ACC112 (cell line): ENCODE data around the gene PPP1R13B.

ENCODE experiments used
- H2AFZ ChIP-seq: fragments of 200-600 bp; sonication (generic); one replicate; pipeline ENCODE4 v1.6.0; 2017; ENCODE audit warnings: antibody characterized with exemption, low read length; ENCODE audit not compliant: unreplicated experiment
- H3K27ac ChIP-seq: fragments of 200-600 bp; sonication (generic); 2 replicates; pipeline ENCODE4 v1.5.1; 2014; ENCODE audit warnings: low read depth, mild to moderate bottlenecking, antibody characterized with exemption, low read length, moderate library complexity
- H3K27me3 ChIP-seq: fragments of 200-600 bp; sonication (generic); 2 replicates; pipeline ENCODE4 v1.6.1; 2014; ENCODE audit warnings: mild to moderate bottlenecking, antibody characterized with exemption, low read length, moderate library complexity, mixed read lengths; ENCODE audit not compliant: insufficient read depth
- H3K36me3 ChIP-seq: fragments of 200-600 bp; sonication (generic); 2 replicates; pipeline ENCODE4 v1.6.1; 2016; ENCODE audit warnings: mild to moderate bottlenecking, antibody characterized with exemption, low read length, moderate library complexity, mixed read lengths; ENCODE audit not compliant: insufficient read depth
- H3K4me1 ChIP-seq: fragments of 200-600 bp; sonication (generic); one replicate; pipeline ENCODE4 v1.6.1; 2016; ENCODE audit warnings: low read length, mixed read lengths; ENCODE audit not compliant: insufficient read depth, unreplicated experiment, control insufficient read depth
- H3K4me3 ChIP-seq: fragments of 200-600 bp; sonication (generic); 2 replicates; pipeline ENCODE4 v1.5.1; 2014; ENCODE audit warnings: mild to moderate bottlenecking, low read depth, low read length
- H3K79me2 ChIP-seq: fragments of 200-600 bp; sonication (generic); one replicate; pipeline ENCODE4 v1.6.0; 2016; ENCODE audit warnings: low read length; ENCODE audit not compliant: control insufficient read depth, unreplicated experiment, insufficient read depth

PPP1R13B gene

DNA sequence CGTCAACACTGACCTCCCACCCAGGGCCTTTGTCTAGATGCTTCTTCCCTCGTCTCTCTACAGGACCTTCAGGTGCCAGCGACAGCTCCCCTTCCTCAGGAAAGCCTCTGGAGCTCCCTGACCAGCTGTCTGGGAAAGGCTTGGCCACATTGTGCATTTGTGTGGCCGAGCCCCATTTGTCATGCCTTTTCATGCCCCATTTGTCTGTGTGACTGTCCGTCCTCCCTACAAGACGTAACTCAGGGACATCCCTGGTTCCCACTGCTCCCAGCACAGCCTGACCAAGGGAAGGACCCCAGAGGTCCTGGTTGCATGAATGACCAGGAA, 107.9 kb downstream of the PPP1R13B start:
- Histone ChIP-seq H3K36me3 (no peaks in the 10 kb centered on the region), H3K4me3 (no peak overlapping the region), H3K27ac (no peak overlapping the region), H3K79me2 (no peaks in the 10 kb centered on the region), H3K27me3 (no peaks in the 10 kb centered on the region), H3K4me1 (no peaks in the 10 kb centered on the region), H2AFZ (no peak overlapping the region)

DNA sequence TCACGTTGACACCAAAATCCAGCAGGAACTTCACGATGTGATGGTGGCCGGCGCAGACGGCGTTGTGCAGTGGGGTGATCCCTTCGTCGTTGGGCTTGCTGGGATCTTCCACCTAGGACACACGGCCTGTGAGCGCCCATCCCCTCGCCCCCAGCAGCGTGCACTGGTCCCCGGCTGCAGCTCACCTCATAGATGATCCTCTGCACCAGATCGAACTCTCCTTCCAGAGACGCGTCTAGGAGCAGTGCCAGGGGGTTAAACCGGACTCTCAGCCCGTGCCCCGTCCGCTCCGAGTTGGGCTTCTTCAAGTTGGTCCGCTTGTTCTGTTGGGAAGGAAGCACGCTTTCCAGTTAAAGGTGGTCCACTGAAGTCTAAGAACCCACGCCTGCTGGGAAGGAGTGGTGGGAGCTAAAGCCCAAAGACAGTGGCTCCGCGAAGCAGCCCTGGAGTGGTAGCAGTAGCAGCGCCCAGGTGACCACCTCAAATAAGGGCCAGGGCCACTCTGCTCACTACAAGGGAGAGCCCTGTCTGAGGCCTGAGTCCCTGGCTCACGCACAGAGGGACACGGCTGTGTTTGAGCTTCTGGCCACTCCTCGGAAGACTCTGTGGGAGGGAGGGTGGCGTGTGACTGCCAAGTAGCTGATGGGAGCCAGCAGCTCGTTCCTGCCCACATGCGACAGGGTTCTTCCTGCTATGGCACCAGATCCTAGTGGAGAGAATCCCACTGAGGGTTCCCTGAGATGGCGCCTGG, 108.5 kb downstream of the PPP1R13B start:
- Histone ChIP-seq H3K27me3 (no peaks in the 10 kb centered on the region), H3K4me1 (no peaks in the 10 kb centered on the region), H3K4me3 (no peak overlapping the region), H3K36me3 (no peaks in the 10 kb centered on the region), H3K27ac (no peak overlapping the region), H2AFZ (no peak overlapping the region), H3K79me2 (no peaks in the 10 kb centered on the region)

DNA sequence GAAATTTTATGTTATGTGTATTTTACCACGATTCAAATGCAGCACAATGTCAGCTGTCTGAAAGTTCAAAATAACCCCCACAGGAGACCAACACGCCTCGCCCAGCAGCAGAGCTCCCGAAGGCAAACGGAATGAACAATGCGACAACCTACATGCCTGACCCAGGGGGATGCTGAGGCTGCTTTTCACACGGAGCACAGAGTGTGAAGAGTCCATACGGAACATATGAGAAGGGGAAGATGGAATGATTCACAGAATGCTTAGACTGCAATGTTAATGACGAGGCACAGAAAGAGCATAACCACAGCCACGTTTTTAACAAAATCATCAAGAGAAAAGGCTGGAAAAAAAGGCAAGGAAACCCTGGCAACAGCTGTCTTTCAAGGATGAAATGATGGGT, 109.2 kb downstream of the PPP1R13B start:
- Histone ChIP-seq H3K27me3 (no peaks in the 10 kb centered on the region), H3K36me3 (no peaks in the 10 kb centered on the region), H3K79me2 (no peaks in the 10 kb centered on the region), H3K4me1 (no peaks in the 10 kb centered on the region), H2AFZ (no peak overlapping the region), H3K4me3 (no peak overlapping the region), H3K27ac (no peak overlapping the region)

GRCh38 chr14:103737432-103738045, 109.8 kb downstream of the PPP1R13B start:
- Histone ChIP-seq H3K27ac (no peak overlapping the region), H3K27me3 (no peaks in the 10 kb centered on the region), H3K4me1 (no peaks in the 10 kb centered on the region), H3K4me3 (no peak overlapping the region), H3K36me3 (no peaks in the 10 kb centered on the region), H3K79me2 (no peaks in the 10 kb centered on the region), H2AFZ (no peak overlapping the region)

GRCh38 chr14:103736546-103737431, 110.6 kb downstream of the PPP1R13B start:
- H3K27ac ChIP-seq, result no peak overlapping the region
- no peaks in the 10 kb centered on the region for H3K4me1 ChIP-seq
- no peaks in the 10 kb centered on the region for H3K27me3 ChIP-seq
- H3K79me2 ChIP-seq, result no peaks in the 10 kb centered on the region
- no peaks in the 10 kb centered on the region for H3K36me3 ChIP-seq
- H3K4me3 ChIP-seq, result no peak overlapping the region
- H2AFZ ChIP-seq, result no peak overlapping the region

GRCh38 chr14:103735815-103736545, 111.4 kb downstream of the PPP1R13B start:
- no peak overlapping the region for H3K4me3 ChIP-seq

GRCh38 chr14:103735439-103735814, 111.9 kb downstream of the PPP1R13B start:
- Histone ChIP-seq H3K27ac (no peak overlapping the region), H3K4me1 (no peaks in the 10 kb centered on the region), H3K27me3 (no peaks in the 10 kb centered on the region), H3K79me2 (no peaks in the 10 kb centered on the region), H3K4me3 (no peak overlapping the region), H2AFZ (no peak overlapping the region), H3K36me3 (no peaks in the 10 kb centered on the region)

More at GRCh38 chr14:103735815-103736545, 111.4 kb downstream of the PPP1R13B start:
- Histone ChIP-seq H3K79me2 (no peaks in the 10 kb centered on the region), H3K36me3 (no peaks in the 10 kb centered on the region), H3K27ac (no peak overlapping the region), H2AFZ (no peak overlapping the region), H3K27me3 (no peaks in the 10 kb centered on the region), H3K4me1 (no peaks in the 10 kb centered on the region)

DNA sequence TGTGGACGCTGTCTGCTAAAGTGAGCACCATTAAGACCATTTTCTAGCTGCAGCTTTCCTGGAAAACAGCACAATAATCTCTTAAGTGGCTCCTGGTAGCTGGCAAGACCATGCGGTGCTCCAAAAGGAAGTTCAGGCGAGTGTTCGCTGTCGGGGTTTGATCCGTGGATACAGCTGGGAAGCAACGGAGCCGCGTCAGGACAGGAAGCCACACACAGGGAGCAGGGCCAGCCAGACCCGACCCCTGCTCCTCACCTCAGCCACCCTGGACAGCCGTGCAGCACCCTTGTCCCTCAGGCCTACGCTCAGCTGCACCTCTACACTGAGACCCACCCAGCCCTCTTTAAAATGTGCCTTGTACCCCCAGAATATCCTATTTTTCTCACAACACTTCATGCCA, 112.4 kb downstream of the PPP1R13B start:
- H3K79me2 ChIP-seq, result no peaks in the 10 kb centered on the region
- H3K36me3 ChIP-seq, result no peaks in the 10 kb centered on the region
- no peaks in the 10 kb centered on the region for H3K4me1 ChIP-seq
- H3K4me3 ChIP-seq, result no peak overlapping the region
- no peak overlapping the region for H2AFZ ChIP-seq
- no peaks in the 10 kb centered on the region for H3K27me3 ChIP-seq
- H3K27ac ChIP-seq, result no peak overlapping the region

- Histone ChIP-seq H2AFZ (no peak overlapping the region), H3K36me3 (no peaks in the 10 kb centered on the region), H3K4me3 (no peak overlapping the region), H3K4me1 (no peaks in the 10 kb centered on the region), H3K27me3 (no peaks in the 10 kb centered on the region), H3K27ac (no peak overlapping the region), H3K79me2 (no peaks in the 10 kb centered on the region)
These were observed 113.1 kb downstream of the PPP1R13B start for GRCh38 chr14:103734081-103734888.

GRCh38 chr14:103733651-103734050, 113.7 kb downstream of the PPP1R13B start:
- H3K27ac ChIP-seq, result no peak overlapping the region
- H3K4me3 ChIP-seq, result no peak overlapping the region
- H2AFZ ChIP-seq, result no peak overlapping the region
- no peaks in the 10 kb centered on the region for H3K36me3 ChIP-seq
- H3K79me2 ChIP-seq, result no peaks in the 10 kb centered on the region
- no peaks in the 10 kb centered on the region for H3K4me1 ChIP-seq
- no peaks in the 10 kb centered on the region for H3K27me3 ChIP-seq
